RWPE1 (cell line): ENCODE results near the gene RAB3GAP2.

Experiments used
- CTCF ChIA-PET: fragments of 350-600 bp; sonication (Branson Sonifier 250); formaldehyde crosslinking; extraction: SDS; loops from one replicate; lab custom pipeline; 2021; lab: Yijun Ruan, JAX
- POLR2A ChIA-PET: fragments of 400-600 bp; formaldehyde crosslinking; extraction: SDS; loops from one replicate; lab custom pipeline; 2020; ENCODE audit warnings: antibody characterized with exemption; ENCODE audit not compliant: low non-redundant PET; lab: Yijun Ruan, JAX
- DNase-seq: peaks from one replicate; pipeline ENCODE4 v3.0.0; 2012; ENCODE audit warnings: low spot score
- H3K27ac ChIP-seq: fragments of 450-650 bp; 2 replicates; pipeline ENCODE4 v1.5.1; 2017
- TF ChIP-seq, protein P1 (sequence below): fragments of 450-650 bp; conservative IDR thresholded peaks from 2 replicates; pipeline ENCODE4 v1.5.1; 2017; ENCODE audit warnings: low read depth, mild to moderate bottlenecking

The RAB3GAP2 gene

DNA sequence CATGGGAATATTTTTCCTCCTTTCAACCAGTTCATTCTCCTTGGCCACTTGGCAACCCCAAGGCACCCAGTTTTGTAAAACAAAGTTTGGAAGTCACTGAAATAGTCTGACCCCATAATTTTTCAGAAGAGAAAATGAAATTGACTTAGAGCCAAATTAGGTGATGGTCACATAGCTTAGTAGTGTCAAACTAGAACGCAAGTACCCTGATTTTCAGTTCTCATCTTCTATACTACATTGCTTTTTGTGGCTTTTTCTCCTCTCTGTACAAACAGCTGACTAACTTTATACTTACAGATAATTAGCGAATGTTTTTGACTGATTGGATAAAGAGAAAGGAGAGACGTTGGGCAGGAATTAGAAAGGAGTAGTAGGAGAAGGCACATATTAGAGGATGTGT, 145.2 kb downstream of the RAB3GAP2 start:
- ChIA-PET CTCF (no interaction called here), POLR2A (no interaction called here)
- TF ChIP-seq, protein P1, sequence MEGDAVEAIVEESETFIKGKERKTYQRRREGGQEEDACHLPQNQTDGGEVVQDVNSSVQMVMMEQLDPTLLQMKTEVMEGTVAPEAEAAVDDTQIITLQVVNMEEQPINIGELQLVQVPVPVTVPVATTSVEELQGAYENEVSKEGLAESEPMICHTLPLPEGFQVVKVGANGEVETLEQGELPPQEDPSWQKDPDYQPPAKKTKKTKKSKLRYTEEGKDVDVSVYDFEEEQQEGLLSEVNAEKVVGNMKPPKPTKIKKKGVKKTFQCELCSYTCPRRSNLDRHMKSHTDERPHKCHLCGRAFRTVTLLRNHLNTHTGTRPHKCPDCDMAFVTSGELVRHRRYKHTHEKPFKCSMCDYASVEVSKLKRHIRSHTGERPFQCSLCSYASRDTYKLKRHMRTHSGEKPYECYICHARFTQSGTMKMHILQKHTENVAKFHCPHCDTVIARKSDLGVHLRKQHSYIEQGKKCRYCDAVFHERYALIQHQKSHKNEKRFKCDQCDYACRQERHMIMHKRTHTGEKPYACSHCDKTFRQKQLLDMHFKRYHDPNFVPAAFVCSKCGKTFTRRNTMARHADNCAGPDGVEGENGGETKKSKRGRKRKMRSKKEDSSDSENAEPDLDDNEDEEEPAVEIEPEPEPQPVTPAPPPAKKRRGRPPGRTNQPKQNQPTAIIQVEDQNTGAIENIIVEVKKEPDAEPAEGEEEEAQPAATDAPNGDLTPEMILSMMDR: no peak
- no peak for DNase-seq
- H3K27ac ChIP-seq: no peak overlapping the region

- ChIA-PET CTCF (interaction anchor here (0.6 to 1.0 kb wide), 3 partner anchors 16 to 1359 kb away, joined by 3 to 8 read pairs (median 5); no protein-coding TSS in a partner anchor), POLR2A (interaction anchor here (0.6 kb wide), 1 partner anchor 119 kb away, joined by 4 read pairs; no protein-coding TSS in a partner anchor)
- DNase-seq: no peak
- no peak overlapping the region for H3K27ac ChIP-seq
- TF ChIP-seq, protein P1: no peak
Measured at GRCh38 chr1:220124542-220124941, 147.7 kb downstream of the RAB3GAP2 start.

DNA sequence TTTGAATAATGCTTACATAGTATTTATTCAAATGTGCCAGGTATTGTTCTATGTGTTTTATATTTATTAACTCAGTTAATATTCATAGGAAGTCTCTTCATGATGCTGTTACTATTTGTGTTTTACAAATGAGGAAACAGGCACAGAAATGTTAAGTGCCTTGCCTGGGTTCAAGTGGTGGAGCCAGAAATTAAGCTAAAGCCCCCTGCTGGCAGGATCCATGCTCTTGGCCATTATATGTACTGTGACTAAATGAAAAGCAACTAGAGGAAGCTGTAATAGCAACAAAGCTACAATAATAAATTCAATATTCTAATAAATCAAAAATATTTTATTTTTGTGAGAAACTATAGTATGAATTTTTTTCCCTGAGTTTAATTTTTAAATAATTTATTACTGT, 148.4 kb downstream of the RAB3GAP2 start:
- TF ChIP-seq, protein P1: 0 out of 2 replicates have a peak, but pooled peaks have one; percentile 14
- no peak overlapping the region for H3K27ac ChIP-seq
- ChIA-PET CTCF (interaction anchor here (0.6 to 1.0 kb wide), 3 partner anchors 15 to 1359 kb away, joined by 3 to 8 read pairs (median 5); no protein-coding TSS in a partner anchor), POLR2A (interaction anchor here (0.6 kb wide), 1 partner anchor 118 kb away, joined by 4 read pairs; no protein-coding TSS in a partner anchor)
- no peak for DNase-seq

DNA sequence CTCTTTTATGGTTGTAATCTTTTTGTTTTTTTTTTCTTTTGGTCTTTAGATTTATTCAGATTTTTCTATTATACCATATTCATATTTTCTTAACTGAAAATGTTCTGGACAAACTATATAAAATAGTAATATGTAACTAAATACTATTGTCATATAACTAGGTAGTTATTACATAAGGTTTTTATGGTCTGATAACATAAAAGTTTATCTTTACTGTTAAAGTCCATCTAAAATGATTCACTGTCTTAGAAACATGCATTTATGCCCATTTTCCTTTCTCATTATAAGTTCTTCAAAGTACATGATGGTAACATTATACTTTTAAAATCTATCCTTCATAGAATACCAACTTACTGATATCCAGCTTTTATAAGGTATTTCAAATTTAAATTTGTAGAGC, 149.2 kb downstream of the RAB3GAP2 start:
- DNase-seq: no peak
- ChIA-PET CTCF (interaction anchor here (1.1 kb wide), 1 partner anchor 12 kb away, joined by 4 read pairs; no protein-coding TSS in a partner anchor), POLR2A (no interaction called here)
- no peak overlapping the region for H3K27ac ChIP-seq
- TF ChIP-seq, protein P1: no peak

- TF ChIP-seq, protein P1: no peak
- no peak for DNase-seq
- H3K27ac ChIP-seq: no peak overlapping the region
- ChIA-PET POLR2A (no interaction called here), CTCF (interaction anchor here (0.6 to 1.1 kb wide), 5 partner anchors 9 to 896 kb away, joined by 3 to 4 read pairs (median 3); no protein-coding TSS in a partner anchor)
Measured at GRCh38 chr1:220121791-220122530, 150.3 kb downstream of the RAB3GAP2 start.

DNA sequence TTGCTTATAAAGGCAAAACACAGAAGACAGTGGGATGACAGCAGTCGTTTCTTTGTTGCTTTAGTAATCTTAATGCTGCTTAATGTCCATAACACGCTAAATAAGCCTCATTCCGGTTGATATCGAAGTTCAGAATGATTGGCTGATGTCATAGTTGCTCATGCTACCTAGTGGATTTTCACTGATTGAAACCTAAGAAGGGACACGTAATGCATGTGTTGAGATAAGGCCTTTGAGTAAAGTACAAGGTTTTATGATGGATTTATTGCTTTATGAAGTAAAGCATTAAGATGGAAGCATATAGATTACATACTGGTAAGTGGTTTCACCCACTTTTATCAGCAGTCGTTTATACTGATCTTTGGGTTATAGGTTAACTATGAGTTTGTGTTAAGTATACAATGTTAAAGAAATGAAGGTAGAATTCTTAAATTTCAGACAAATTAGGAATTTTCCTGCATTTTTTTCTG, 153.2 kb downstream of the RAB3GAP2 start:
- DNase-seq: no peak
- ChIA-PET POLR2A (no interaction called here), CTCF (interaction anchor here (0.6 kb wide), 1 partner anchor 125 kb away, joined by 3 read pairs; no protein-coding TSS in a partner anchor)
- TF ChIP-seq, protein P1: no peak
- no peak overlapping the region for H3K27ac ChIP-seq
